Motor neuron (in vitro differentiated cells): Measurements from ENCODE around the gene HOXB13. TPM values are rescaled to one million over a fixed set of nuclear protein-coding genes. Genes with fewer than 3 reads are reported as not detected.

Experiments used
- ATAC-seq, 8 experiments: fragments of 200-7000 bp; cut with Tn5 transposase; replicated peaks in 6 of 8; 2 replicates each; pipeline ENCODE4 v1.8.0; 2021; ENCODE audit warnings: mild to moderate bottlenecking in 8 of 8, moderate library complexity in 8 of 8
- H3K27ac ChIP-seq, 2 donors: fragments of 250-450 bp; sonication (Bioruptor Pico); 2 replicates each; pipeline ENCODE4 v1.9.0; 2021; ENCODE audit warnings: antibody characterized with exemption in 2 of 2, mild to moderate bottlenecking in 2 of 2, moderate library complexity in 1 of 2
- H3K4me1 ChIP-seq, 2 donors: fragments of 250-450 bp; sonication (Bioruptor Pico); replicated peaks in 1 of 2; 2 replicates each; pipeline ENCODE4 v1.6.1; 2021; ENCODE audit warnings: antibody characterized with exemption in 2 of 2, mild to moderate bottlenecking in 2 of 2, moderate library complexity in 1 of 2
- H3K4me3 ChIP-seq, 5 donors: fragments of 250-450 bp; sonication (Bioruptor Pico); 2 replicates each; pipeline ENCODE4 v1.9.0; 2021; ENCODE audit warnings: antibody characterized with exemption in 5 of 5, mild to moderate bottlenecking in 5 of 5, moderate library complexity in 4 of 5
- WGBS, 10 experiments: fragments of 450-650 bp; shearing (Covaris generic); methylation state at CpG; one replicate each; pipeline ENCODE4 v1.0.0; 2022; 5-methylcytosine and 5-hydroxymethylcytosine counted together
- in situ Hi-C, 9 experiments: fragments of 400-800 bp; cut with MboI; loops; one replicate each; pipeline ENCODE4 v1.15.0; 2021; ENCODE audit warnings: low sequenced_read_pairs in 9 of 9, low pct_unique_long_range_greater_than_20kb in 2 of 9; ENCODE audit not compliant: unreplicated experiment in 9 of 9
- total RNA-seq, 8 experiments: library from RNA; unstranded; fragments of 300-600 nt; gene quantifications; 2 replicates each; pipeline versions ENCODE4 v1.2.3 to v1.2.4, GENCODE V29; 2022

The HOXB13 gene
- total RNA-seq, 8 experiments from 2014 or later, result 0.05 to 0.70 (median 0.18) TPM; not detected in 1

DNA sequence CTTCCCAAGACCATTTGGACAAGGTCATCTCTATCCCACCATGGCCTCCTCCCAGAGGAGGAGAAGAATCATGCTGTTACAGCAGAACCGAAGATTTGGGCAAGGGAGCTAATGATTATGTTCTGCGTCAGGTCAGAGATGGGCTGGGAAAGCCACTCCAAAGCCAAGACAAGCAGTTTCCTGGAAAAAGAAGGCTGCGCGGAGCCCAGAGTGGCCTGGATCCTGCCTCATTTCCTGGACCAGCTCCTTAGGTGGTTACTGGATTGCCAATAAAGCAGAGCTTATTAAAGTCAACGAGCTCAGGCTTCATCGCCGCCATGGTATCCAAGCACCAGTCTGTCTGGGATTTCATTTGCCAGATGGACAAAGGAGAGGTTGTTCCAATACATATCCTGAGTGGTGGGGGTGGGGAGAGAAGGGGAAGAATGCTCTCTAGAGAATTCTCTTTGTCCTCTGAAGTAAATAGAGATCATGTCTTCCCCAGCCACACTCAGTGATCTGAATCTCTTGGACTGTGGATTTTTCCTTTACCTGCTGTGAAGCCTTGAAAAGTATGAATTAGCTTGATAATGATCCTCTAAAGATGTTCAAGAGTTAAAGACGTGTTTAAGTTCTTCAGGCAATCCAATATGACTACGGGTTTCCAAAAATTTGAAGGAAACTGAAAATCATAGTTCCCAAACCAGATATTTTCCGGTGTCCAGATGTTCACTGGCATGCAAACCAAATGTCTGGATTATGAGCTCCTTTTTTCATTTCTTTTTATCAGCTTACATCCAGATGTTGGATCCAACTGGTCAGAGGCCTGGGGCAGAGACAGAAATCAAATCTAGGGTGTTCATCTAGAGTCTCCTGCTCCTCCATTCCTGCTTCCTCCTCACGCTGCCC, 23.9 kb downstream of the HOXB13 start:
- Histone ChIP-seq H3K27ac (no peak overlapping the region), H3K4me1 (no peaks in the 10 kb centered on the region), H3K4me3 (no peak overlapping the region)
- ATAC-seq, result no peak
- in situ Hi-C loops, result loop anchor here in 2 of 9 experiments (25.0 kb wide), 1 partner anchor 183 kb away; the partner anchor contains the start of gene ATP5MC1 (in 2 of the 2)
- 7 to 88% (median 50%) methylated on average over 3 to 8 of the region's 11 CpGs for WGBS, 10 experiments

DNA sequence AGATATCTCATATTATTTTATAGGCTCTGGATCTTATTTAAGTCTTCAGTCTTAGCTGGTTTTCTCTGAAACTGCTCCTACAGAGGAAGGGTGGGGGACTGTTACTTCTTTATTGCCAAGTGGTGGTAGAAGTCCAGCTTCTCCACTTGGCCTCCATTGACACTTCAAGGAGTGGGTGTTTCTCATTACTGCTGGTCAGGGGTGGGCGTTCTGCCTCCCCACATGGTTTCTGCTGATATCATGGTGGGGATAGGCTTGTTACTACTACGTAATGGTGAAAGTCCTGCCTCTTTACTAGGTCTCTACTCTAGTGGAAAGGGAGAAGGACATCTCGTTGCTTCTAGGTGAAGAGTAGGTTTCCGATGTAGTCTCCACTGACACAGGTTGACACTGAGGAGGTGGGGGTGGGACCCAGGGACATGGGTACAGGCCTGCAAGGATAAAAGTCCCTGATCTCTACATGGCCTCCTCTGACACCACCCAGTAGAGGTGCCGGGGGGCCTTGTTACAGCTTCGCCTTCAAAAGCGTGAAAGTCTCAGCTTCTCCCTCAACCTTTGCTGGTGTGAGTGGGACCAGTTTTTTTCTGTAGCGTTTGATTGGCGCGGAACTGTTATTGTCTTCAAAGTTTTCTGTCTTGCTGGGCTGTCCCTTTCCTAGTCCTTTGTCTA, 26.6 kb downstream of the HOXB13 start:
- no peak for ATAC-seq
- Histone ChIP-seq H3K27ac (no peak overlapping the region), H3K4me3 (no peak overlapping the region), H3K4me1 (no peaks in the 10 kb centered on the region)
- 0 to 85% (median 50%) methylated on average over 1 to 7 of the region's 10 CpGs; no CpG with 5 or more reads in 3 of the 10 experiments for WGBS, 10 experiments
- in situ Hi-C loops, result loop anchor here in 2 of 9 experiments (25.0 kb wide), 1 partner anchor 185 kb away; the partner anchor contains the start of gene ATP5MC1 (in 2 of the 2)

DNA sequence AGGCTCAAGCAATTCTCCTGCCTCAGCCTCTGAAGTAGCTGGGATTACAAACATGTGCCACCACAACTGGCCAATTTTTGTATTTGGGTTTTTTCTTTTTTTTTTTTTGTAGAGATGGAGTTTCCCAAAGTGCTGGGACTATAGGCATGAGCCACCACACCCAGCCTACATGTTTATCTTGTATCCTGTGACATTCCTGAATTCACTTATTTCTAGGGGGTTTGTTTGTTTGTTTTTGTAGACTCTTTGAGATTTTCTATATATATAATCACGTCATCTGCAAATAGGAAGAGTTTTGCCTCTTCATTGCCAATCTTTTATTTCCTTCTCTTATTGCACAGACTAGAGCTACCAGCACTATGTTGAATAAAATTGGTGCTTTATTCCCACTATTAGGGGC, 35.4 kb downstream of the HOXB13 start:
- no peaks in the 10 kb centered on the region for H3K4me1 ChIP-seq
- WGBS, 10 experiments, result 0 to 80% (median 7%) methylated on average over 1 of the region's 1 CpG
- ATAC-seq, result no peak
- no peak overlapping the region for H3K27ac ChIP-seq
- in situ Hi-C loops, result loop anchor here in 2 of 9 experiments (25.0 kb wide), 1 partner anchor 194 kb away; the partner anchor contains the start of gene ATP5MC1 (in 2 of the 2)
- H3K4me3 ChIP-seq, result no peak overlapping the region

DNA sequence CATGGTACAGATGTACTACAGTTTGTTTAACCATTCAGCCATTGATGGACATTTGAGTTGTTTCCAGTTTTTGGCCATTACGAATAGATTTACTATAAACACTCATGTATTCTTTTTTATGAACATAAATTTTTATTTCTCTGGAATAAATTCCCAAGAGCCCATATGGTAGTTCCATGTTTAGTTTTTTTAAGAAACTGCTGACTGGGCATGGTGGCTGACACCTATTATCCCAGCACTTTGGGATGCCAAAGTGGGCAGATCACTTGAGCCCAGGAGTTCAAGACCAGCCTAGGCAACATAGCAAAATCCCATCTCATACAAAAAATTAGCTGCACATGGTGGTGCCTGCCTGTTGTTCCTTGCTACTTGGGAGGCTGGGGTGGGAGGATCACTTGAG, 36.5 kb downstream of the HOXB13 start:
- Histone ChIP-seq H3K4me3 (no peak overlapping the region), H3K4me1 (no peaks in the 10 kb centered on the region), H3K27ac (no peak overlapping the region)
- 0 to 86% (median 54%) methylated on average over 1 of the region's 1 CpG; no CpG with 5 or more reads in 1 of the 10 experiments for whole genome bisulfite sequencing, 10 experiments
- ATAC-seq, result no peak
- in situ Hi-C loops, result loop anchor here in 2 of 9 experiments (25.0 kb wide), 1 partner anchor 195 kb away; the partner anchor contains the start of gene ATP5MC1 (in 2 of the 2)

DNA sequence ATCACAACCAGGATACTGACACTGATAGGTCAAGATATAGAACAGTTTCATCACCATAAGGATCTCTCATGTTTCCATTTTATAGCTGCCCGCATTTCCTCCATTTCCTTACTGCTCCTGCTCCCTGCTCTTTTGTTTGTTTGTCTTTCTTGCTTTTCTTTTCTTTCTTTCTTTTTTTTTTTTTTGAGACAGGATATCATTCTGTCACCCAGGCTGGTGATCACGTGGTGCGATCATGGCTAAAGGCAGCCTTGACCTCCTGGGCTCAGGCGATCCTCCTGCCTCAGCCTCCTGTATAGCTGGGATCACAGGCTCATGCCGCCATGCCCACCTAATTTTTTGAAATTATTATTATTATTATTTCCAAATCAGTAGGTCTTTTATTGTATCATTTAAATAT, 37.9 kb downstream of the HOXB13 start:
- ATAC-seq, result no peak
- no peak overlapping the region for H3K4me3 ChIP-seq
- WGBS, 10 experiments, result 71 to 96% (median 81%) methylated on average over 1 to 5 of the region's 5 CpGs; no CpG with 5 or more reads in 1 of the 10 experiments
- in situ Hi-C loops, result loop anchor here in 2 of 9 experiments (25.0 kb wide), 1 partner anchor 197 kb away; the partner anchor contains the start of gene ATP5MC1 (in 2 of the 2)
- no peaks in the 10 kb centered on the region for H3K4me1 ChIP-seq
- H3K27ac ChIP-seq, result no peak overlapping the region

DNA sequence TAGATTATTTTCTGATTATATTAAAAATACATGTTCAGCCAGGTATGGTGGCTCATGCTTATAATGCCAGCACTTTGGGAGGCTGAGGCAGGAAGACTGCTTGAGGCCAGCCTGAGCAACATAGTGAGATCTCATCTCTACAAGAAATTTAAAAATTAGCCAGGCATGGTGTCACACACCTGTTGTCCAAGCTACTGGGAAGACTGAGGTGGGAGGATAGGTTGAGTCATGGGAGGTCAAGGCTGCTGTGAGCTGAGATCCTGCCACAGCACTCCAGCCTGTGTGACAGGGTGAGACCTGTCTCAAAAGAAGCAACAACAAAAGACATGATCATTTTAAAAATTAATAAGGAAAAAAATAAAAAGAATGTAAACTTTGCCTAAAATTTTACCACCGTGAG, 46.9 kb downstream of the HOXB13 start:
- WGBS, 10 experiments, result 50 to 100% (median 81%) methylated on average over 1 of the region's 1 CpG
- Histone ChIP-seq H3K27ac (no peak overlapping the region), H3K4me1 (no peaks in the 10 kb centered on the region), H3K4me3 (no peak overlapping the region)
- in situ Hi-C loops, result loop anchor here in 2 of 9 experiments (25.0 kb wide), 1 partner anchor 206 kb away; the partner anchor contains the start of gene ATP5MC1 (in 2 of the 2)
- ATAC-seq, result no peak

DNA sequence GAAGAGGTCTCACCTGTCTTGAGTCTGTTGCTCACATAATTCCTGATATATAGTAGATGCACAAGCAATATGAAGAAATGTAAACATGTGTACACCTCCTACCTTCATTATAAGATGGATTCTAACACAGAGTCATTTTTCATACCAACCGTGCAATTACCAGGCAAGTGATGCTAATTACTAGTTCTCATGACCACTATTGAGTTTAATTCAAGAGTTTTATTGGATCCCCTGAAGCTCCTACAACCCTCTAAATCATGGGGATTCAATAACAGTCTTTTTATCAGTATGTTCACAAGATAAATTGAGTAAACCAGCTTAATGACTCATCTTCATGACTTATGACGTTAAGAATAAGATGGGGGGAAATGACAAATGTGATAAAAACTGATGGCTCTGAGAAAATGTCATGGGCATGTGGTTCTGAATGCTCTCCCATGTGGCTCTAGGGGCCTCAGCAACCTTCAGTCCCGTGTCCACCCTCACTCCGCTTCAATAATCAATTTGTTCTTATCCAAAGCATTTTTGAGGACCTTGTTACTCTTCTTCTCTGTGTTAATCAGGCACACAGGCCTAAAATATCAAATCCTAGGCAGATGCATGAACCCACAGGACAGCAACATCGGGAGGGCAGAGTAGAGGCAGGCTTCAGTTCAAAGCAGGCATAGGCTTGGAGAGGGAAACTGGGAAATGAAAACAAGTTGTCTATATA, 49.0 kb downstream of the HOXB13 start:
- no peak overlapping the region for H3K27ac ChIP-seq
- in situ Hi-C loops, result loop anchor here in 3 of 9 experiments (10.0 to 25.0 kb wide), 2 partner anchors 105 to 208 kb away; partner anchors contain the start of gene ATP5MC1 (in 2 of the 3)
- no peak for ATAC-seq
- no peaks in the 10 kb centered on the region for H3K4me1 ChIP-seq
- H3K4me3 ChIP-seq, result no peak overlapping the region
- WGBS, 10 experiments, result 35 to 100% (median 63%) methylated on average over 1 to 5 of the region's 5 CpGs

DNA sequence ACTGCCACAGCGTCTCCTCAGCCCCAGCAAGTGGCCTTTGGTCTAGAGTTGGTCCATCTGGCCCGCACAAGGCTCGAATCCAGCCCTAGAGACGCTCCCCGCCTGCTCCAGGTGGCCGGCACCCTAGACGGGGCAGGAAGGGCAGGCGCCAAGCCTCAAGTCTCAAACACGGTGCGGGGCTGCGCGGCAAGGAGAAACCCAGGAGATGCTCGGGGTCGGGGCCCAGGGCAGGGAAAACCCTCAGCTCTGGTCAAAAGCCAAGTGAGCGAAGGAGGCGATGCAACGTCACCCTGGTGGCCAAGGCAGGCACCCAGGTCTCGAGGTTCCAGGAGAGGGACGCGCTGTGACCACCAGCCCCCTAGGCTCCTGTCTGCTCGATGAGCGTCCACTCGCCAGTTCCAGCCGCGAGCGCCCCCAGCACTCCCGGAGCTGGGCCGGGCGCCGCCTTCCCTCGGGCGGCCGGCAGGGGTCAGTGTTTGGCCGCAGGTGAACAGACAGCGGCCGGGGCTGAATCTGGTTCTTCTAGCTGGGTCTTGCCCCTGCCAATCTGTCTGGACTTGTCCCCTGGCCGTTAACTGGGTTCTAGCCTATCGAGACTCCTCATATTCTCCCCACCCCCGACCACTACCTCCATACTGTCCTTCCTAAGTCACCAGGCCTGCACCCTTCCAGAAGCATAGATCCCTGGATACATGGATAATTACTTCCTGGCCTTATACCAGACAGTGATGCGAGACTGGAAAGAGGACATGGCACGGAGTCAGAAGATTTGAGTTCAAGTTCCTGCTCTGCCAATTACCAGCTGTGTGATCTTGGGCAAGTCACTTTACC, 50.2 kb downstream of the HOXB13 start:
- no peaks in the 10 kb centered on the region for H3K4me1 ChIP-seq
- peak; percentile 58 to 99 (median 84) for ATAC-seq
- H3K27ac ChIP-seq, result no peak overlapping the region
- in situ Hi-C loops, result loop anchor here in 3 of 9 experiments (10.0 to 25.0 kb wide), 2 partner anchors 106 to 209 kb away; partner anchors contain the start of gene ATP5MC1 (in 2 of the 3)
- H3K4me3 ChIP-seq, result no peak overlapping the region
- 0 to 100% (median 44%) methylated on average over 1 to 6 of the region's 41 CpGs; no CpG with 5 or more reads in 2 of the 10 experiments for WGBS, 10 experiments

DNA sequence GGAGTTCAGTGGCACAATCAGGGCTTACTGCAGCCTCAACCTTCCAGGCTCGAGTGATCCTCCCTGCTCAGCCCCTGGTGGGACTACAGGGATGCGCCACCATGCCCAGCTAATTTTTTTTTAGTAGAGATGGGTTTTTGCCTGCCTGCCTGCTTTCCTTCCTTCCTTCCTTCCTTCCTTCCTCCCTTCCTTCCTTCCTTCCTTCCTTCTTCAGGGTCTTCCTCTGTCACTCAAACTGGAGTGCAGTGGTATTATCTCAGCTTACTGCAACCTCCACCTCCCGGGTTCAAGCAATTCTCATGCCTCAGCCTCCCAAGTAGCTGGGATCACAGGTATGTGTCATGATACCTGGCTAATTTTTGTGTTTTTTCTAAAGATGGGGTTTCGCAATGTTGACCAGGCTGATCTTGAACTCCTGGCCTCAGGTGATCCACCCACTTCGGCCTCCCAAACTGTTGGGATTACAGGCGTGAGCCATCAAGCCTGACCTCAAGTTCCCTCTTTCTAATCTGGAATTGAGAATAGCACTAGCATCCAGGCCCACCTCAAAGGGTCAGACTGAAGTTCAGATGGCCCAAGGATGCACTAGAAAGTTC, 51.5 kb downstream of the HOXB13 start:
- no peak for ATAC-seq
- in situ Hi-C loops, result loop anchor here in 3 of 9 experiments (10.0 to 25.0 kb wide), 2 partner anchors 108 to 210 kb away; partner anchors contain the start of gene ATP5MC1 (in 2 of the 3)
- Histone ChIP-seq H3K4me3 (no peak overlapping the region), H3K27ac (no peak overlapping the region), H3K4me1 (no peaks in the 10 kb centered on the region)
- WGBS, 10 experiments, result 64 to 100% (median 80%) methylated on average over 1 to 4 of the region's 6 CpGs; no CpG with 5 or more reads in 7 of the 10 experiments
